Neuronal stem cell (in vitro differentiated cells): Measurements from ENCODE around the gene ABCC4.
A peak's percentile ranks its signal among the peaks of the same experiment; 100 is the strongest.

ENCODE experiments used
- DNase-seq: peaks from one replicate; pipeline ENCODE4 v3.0.0-alpha.2; 2013; ENCODE audit warnings: low spot score
- H2AFZ ChIP-seq: one replicate; pipeline ENCODE4 v1.6.1; 2013; ENCODE audit warnings: mild to moderate bottlenecking, low read length, inconsistent platforms
- H2AK5ac ChIP-seq: 2 replicates; pipeline ENCODE4 v1.6.1; 2013; ENCODE audit warnings: low read depth, mild to moderate bottlenecking, inconsistent platforms, low read length, moderate library complexity, mixed read lengths
- H2BK120ac ChIP-seq: 2 replicates; pipeline ENCODE4 v1.6.1; 2013; ENCODE audit warnings: low read depth, mild to moderate bottlenecking, inconsistent platforms, low read length, moderate library complexity, mixed read lengths
- H2BK12ac ChIP-seq: one replicate; pipeline ENCODE4 v1.6.1; 2013; ENCODE audit warnings: low read length, inconsistent platforms
- H2BK15ac ChIP-seq: 2 replicates; pipeline ENCODE4 v1.6.1; 2013; ENCODE audit warnings: mild to moderate bottlenecking, low read length, inconsistent platforms, mixed read lengths
- H2BK5ac ChIP-seq: one replicate; pipeline ENCODE4 v1.6.1; 2013; ENCODE audit warnings: inconsistent platforms, mild to moderate bottlenecking, low read length, moderate library complexity
- H3K14ac ChIP-seq: one replicate; pipeline ENCODE4 v1.6.1; 2013; ENCODE audit warnings: low read length, inconsistent platforms
- H3K18ac ChIP-seq: 2 replicates; pipeline ENCODE4 v1.6.1; 2013; ENCODE audit warnings: low read length, inconsistent platforms
- H3K23ac ChIP-seq: 2 replicates; pipeline ENCODE4 v1.6.1; 2013; ENCODE audit warnings: low read depth, mild to moderate bottlenecking, mixed read lengths, low read length, inconsistent platforms; ENCODE audit not compliant: poor library complexity
- H3K27ac ChIP-seq: replicated peaks from 3 replicates; pipeline ENCODE4 v1.5.1; 2013; ENCODE audit warnings: low read length, inconsistent platforms
- H3K27me3 ChIP-seq, 3 experiments: 2 replicates each; pipeline ENCODE4 v1.6.1; 2013; ENCODE audit warnings: low read length in 3 of 3, mild to moderate bottlenecking in 2 of 3, inconsistent platforms in 1 of 3, low read depth in 1 of 3, mixed read lengths in 1 of 3, moderate library complexity in 1 of 3; ENCODE audit not compliant: control insufficient read depth in 3 of 3, insufficient read depth in 3 of 3
- H3K36me3 ChIP-seq, 2 donors: replicated peaks in 1 of 2; 2 replicates each; pipeline ENCODE4 v1.6.1; 2013; ENCODE audit warnings: low read length in 2 of 2; ENCODE audit not compliant: control insufficient read depth in 2 of 2, insufficient read depth in 2 of 2
- H3K4ac ChIP-seq: 2 replicates; pipeline ENCODE4 v1.6.1; 2013; ENCODE audit warnings: inconsistent platforms, mild to moderate bottlenecking, low read length, moderate library complexity
- H3K4me1 ChIP-seq, 2 donors: 1 replicate in 1 of 2; 2 replicates in 1 of 2; pipeline ENCODE4 v1.6.1; 2013; ENCODE audit warnings: low read length in 2 of 2, low read depth in 1 of 2; ENCODE audit not compliant: control insufficient read depth in 2 of 2, insufficient read depth in 1 of 2
- H3K4me2 ChIP-seq: one replicate; pipeline ENCODE4 v1.6.1; 2013; ENCODE audit warnings: mild to moderate bottlenecking, low read length, inconsistent platforms; ENCODE audit not compliant: insufficient read depth, poor library complexity, severe bottlenecking
- H3K4me3 ChIP-seq, 2 donors: 2 replicates each; pipeline ENCODE4 v1.5.1; 2013; ENCODE audit warnings: low read length in 2 of 2, mild to moderate bottlenecking in 2 of 2, inconsistent platforms in 1 of 2, moderate library complexity in 1 of 2
- H3K79me1 ChIP-seq: one replicate; pipeline ENCODE4 v1.6.1; 2013; ENCODE audit warnings: low read depth, mild to moderate bottlenecking, inconsistent platforms, low read length, moderate library complexity
- H3K9ac ChIP-seq: one replicate; pipeline ENCODE4 v1.6.1; 2013; ENCODE audit warnings: mild to moderate bottlenecking, low read depth, low read length, inconsistent platforms; ENCODE audit not compliant: poor library complexity
- H3K9me3 ChIP-seq, 2 donors: replicated peaks in 1 of 2; 2 replicates each; pipeline versions ENCODE3 to v1.6.1; 2013; ENCODE audit warnings: low read length in 2 of 2, mild to moderate bottlenecking in 2 of 2, inconsistent platforms in 1 of 2, low read depth in 1 of 2, mixed read lengths in 1 of 2, moderate library complexity in 1 of 2; ENCODE audit not compliant: control insufficient read depth in 2 of 2, insufficient read depth in 1 of 2
- H4K8ac ChIP-seq: one replicate; pipeline ENCODE4 v1.6.1; 2013; ENCODE audit warnings: low read depth, mild to moderate bottlenecking, inconsistent platforms, low read length, moderate library complexity
- H4K91ac ChIP-seq: one replicate; pipeline ENCODE4 v1.6.1; 2013; ENCODE audit warnings: low read length, low read depth, mild to moderate bottlenecking, inconsistent platforms; ENCODE audit not compliant: poor library complexity
- WGBS, 2 donors: extraction: QIAGEN DNeasy Blood & Tissue Kit; methylation state at CpG; one replicate each; pipeline ENCODE4 v1.1.7; 2013; ENCODE audit warnings: missing lambda C conversion rate in 2 of 2, mixed read lengths in 1 of 2; ENCODE audit not compliant: insufficient read length in 2 of 2, insufficient replicate concordance in 1 of 2; ENCODE audit errors: extremely low coverage in 2 of 2; 5-methylcytosine and 5-hydroxymethylcytosine counted together

Gene ABCC4

GRCh38 chr13:95262837-95263384 is 38.3 kb downstream of the ABCC4 start:
- no peaks in the 10 kb centered on the region for H3K4me1 ChIP-seq
- no peak overlapping the region for H2BK12ac ChIP-seq
- no peak overlapping the region for H3K18ac ChIP-seq
- H3K9me3 ChIP-seq: peaks cover 7 to 11% of the 10 kb centered on the region in 2 donors
- no peak overlapping the region for H4K91ac ChIP-seq
- H3K27ac ChIP-seq: no peak overlapping the region
- no peak overlapping the region for H3K4ac ChIP-seq
- H3K4me2 ChIP-seq: no peak overlapping the region
- H2AFZ ChIP-seq: no peak overlapping the region
- no peak overlapping the region for H2BK5ac ChIP-seq
- H3K14ac ChIP-seq: no peak overlapping the region
- no peak for DNase-seq
- H3K23ac ChIP-seq: no peak overlapping the region
- peaks cover 2 to 10% of the 10 kb centered on the region in 2 donors for H3K36me3 ChIP-seq
- H3K27me3 ChIP-seq: no peaks in the 10 kb centered on the region
- H2AK5ac ChIP-seq: no peak overlapping the region
- H2BK15ac ChIP-seq: no peak overlapping the region
- WGBS, 2 donors: no CpG with 5 or more reads among the region's 9 CpGs
- H2BK120ac ChIP-seq: no peak overlapping the region
- H3K9ac ChIP-seq: no peak overlapping the region
- no peak overlapping the region for H4K8ac ChIP-seq
- peaks cover 1% of the 10 kb centered on the region for H3K79me1 ChIP-seq
- H3K4me3 ChIP-seq: no peak overlapping the region

- Histone ChIP-seq H3K14ac (no peak overlapping the region), H2AFZ (no peak overlapping the region), H3K4ac (no peak overlapping the region), H4K8ac (no peak overlapping the region), H2BK5ac (no peak overlapping the region), H3K79me1 (peaks cover 1% of the 10 kb centered on the region), H3K36me3 (peaks cover 2 to 10% of the 10 kb centered on the region in 2 donors), H3K9ac (no peak overlapping the region), H3K23ac (no peak overlapping the region), H3K4me1 (no peaks in the 10 kb centered on the region), H3K4me2 (no peak overlapping the region), H2BK15ac (no peak overlapping the region), H3K9me3 (peaks cover 6 to 7% of the 10 kb centered on the region in 2 donors), H3K27me3 (no peaks in the 10 kb centered on the region), H3K18ac (peak overlapping the region; percentile 13), H2BK120ac (no peak overlapping the region), H4K91ac (no peak overlapping the region), H3K4me3 (no peak overlapping the region), H2AK5ac (no peak overlapping the region), H3K27ac (no peak overlapping the region), H2BK12ac (no peak overlapping the region)
- DNase-seq: no peak
- WGBS, 2 donors: no CpG with 5 or more reads among the region's 3 CpGs
Measured at GRCh38 chr13:95261956-95262355, 39.3 kb downstream of the ABCC4 start.

- no peak overlapping the region for H4K8ac ChIP-seq
- H2BK12ac ChIP-seq: no peak overlapping the region
- H3K9me3 ChIP-seq: no peaks in the 10 kb centered on the region
- H4K91ac ChIP-seq: no peak overlapping the region
- no CpG with 5 or more reads among the region's 7 CpGs for WGBS, 2 donors
- no peak overlapping the region for H3K14ac ChIP-seq
- H3K4me1 ChIP-seq: no peaks in the 10 kb centered on the region
- H2AK5ac ChIP-seq: no peak overlapping the region
- H3K4me2 ChIP-seq: no peak overlapping the region
- no peak overlapping the region for H2BK5ac ChIP-seq
- H2BK15ac ChIP-seq: no peak overlapping the region
- no peak overlapping the region for H3K27ac ChIP-seq
- H3K36me3 ChIP-seq: peaks cover 0 to 3% of the 10 kb centered on the region in 2 donors
- H3K27me3 ChIP-seq: no peaks in the 10 kb centered on the region
- H2BK120ac ChIP-seq: no peak overlapping the region
- no peak overlapping the region for H2AFZ ChIP-seq
- no peak overlapping the region for H3K23ac ChIP-seq
- H3K79me1 ChIP-seq: no peaks in the 10 kb centered on the region
- no peak overlapping the region for H3K4ac ChIP-seq
- DNase-seq: no peak
- no peak overlapping the region for H3K4me3 ChIP-seq
- no peak overlapping the region for H3K9ac ChIP-seq
- H3K18ac ChIP-seq: no peak overlapping the region
Measured at GRCh38 chr13:95260031-95260525, 41.2 kb downstream of the ABCC4 start.

- no CpG with 5 or more reads among the region's 9 CpGs for WGBS, 2 donors
- DNase-seq: no peak
- Histone ChIP-seq H3K27ac (no peak overlapping the region), H3K36me3 (no peaks in the 10 kb centered on the region), H2BK120ac (no peak overlapping the region), H3K23ac (no peak overlapping the region), H3K9me3 (no peaks in the 10 kb centered on the region), H3K4ac (no peak overlapping the region), H2AK5ac (no peak overlapping the region), H3K18ac (peak overlapping the region; percentile 46), H3K4me1 (no peaks in the 10 kb centered on the region), H2BK5ac (no peak overlapping the region), H2BK12ac (no peak overlapping the region), H3K9ac (no peak overlapping the region), H3K27me3 (no peaks in the 10 kb centered on the region), H2AFZ (no peak overlapping the region), H3K4me2 (no peak overlapping the region), H4K8ac (no peak overlapping the region), H2BK15ac (no peak overlapping the region), H4K91ac (no peak overlapping the region), H3K79me1 (no peaks in the 10 kb centered on the region), H3K4me3 (no peak overlapping the region), H3K14ac (no peak overlapping the region)
Measured at GRCh38 chr13:95258619-95259194, 42.5 kb downstream of the ABCC4 start.
